SK-N-SH treated with all-trans-retinoic acid at 6 μM for 48 hours (cell line): ENCODE results near the gene TTLL8.
A peak's percentile ranks its signal among the peaks of the same experiment; 100 is the strongest.

Experiments used
- ATAC-seq: fragments of 200-7000 bp; cut with Tn5 transposase; 3 replicates; pipeline ENCODE4 v1.9.1; 2020; ENCODE audit warnings: mild to moderate bottlenecking, moderate library complexity
- ARNTL ChIP-seq: fragments of 450-650 bp; formaldehyde crosslinking; IDR thresholded peaks from 2 replicates; pipeline ENCODE4 v1.5.0; 2020; ENCODE audit warnings: low read depth, mild to moderate bottlenecking, moderate library complexity, borderline replicate concordance
- BACH2 ChIP-seq: fragments of 250-450 bp; sonication (Bioruptor Pico); IDR thresholded peaks from 2 replicates; pipeline ENCODE4 v1.9.0; 2021; ENCODE audit warnings: mild to moderate bottlenecking, borderline replicate concordance
- CSDC2 ChIP-seq: fragments of 250-450 bp; sonication (Bioruptor Pico); IDR thresholded peaks from 2 replicates; pipeline ENCODE4 v1.5.0; 2020; ENCODE audit warnings: mild to moderate bottlenecking, moderate library complexity
- ESRRG ChIP-seq: fragments of 250-450 bp; sonication (Bioruptor Pico); IDR thresholded peaks from 2 replicates; pipeline ENCODE4 v1.6.1; 2021; ENCODE audit warnings: mild to moderate bottlenecking
- GLIS3 ChIP-seq: fragments of 250-450 bp; sonication (Bioruptor Pico); IDR thresholded peaks from 2 replicates; pipeline ENCODE4 v1.5.0; 2020; ENCODE audit warnings: mild to moderate bottlenecking, moderate library complexity
- ISL1 ChIP-seq: fragments of 250-450 bp; sonication (Bioruptor Pico); IDR thresholded peaks from 2 replicates; pipeline ENCODE4 v2.1.2; 2022; ENCODE audit warnings: mild to moderate bottlenecking, moderate library complexity
- OSR1 ChIP-seq: fragments of 250-450 bp; sonication (Bioruptor Pico); IDR thresholded peaks from 2 replicates; pipeline ENCODE4 v1.8.0; 2022; ENCODE audit warnings: moderate library complexity, mild to moderate bottlenecking, inconsistent platforms
- POU6F1 ChIP-seq: fragments of 250-450 bp; sonication (Bioruptor Pico); IDR thresholded peaks from 2 replicates; pipeline ENCODE4 v1.8.0; 2021; ENCODE audit warnings: low read depth, mild to moderate bottlenecking, moderate library complexity, borderline replicate concordance
- PPARA ChIP-seq: fragments of 250-450 bp; sonication (Bioruptor Pico); IDR thresholded peaks from 2 replicates; pipeline ENCODE4 v1.5.0; 2020; ENCODE audit warnings: mild to moderate bottlenecking, borderline replicate concordance
- RARB ChIP-seq: fragments of 250-450 bp; sonication (Bioruptor Pico); IDR thresholded peaks from 2 replicates; pipeline ENCODE4 v1.8.0; 2021; ENCODE audit warnings: mild to moderate bottlenecking, moderate library complexity
- TCF4 ChIP-seq: fragments of 250-450 bp; sonication (Bioruptor Pico); IDR thresholded peaks from 2 replicates; pipeline ENCODE4 v1.8.0; 2021; ENCODE audit warnings: mild to moderate bottlenecking, moderate library complexity, borderline replicate concordance
- TOX ChIP-seq: fragments of 250-450 bp; sonication (Bioruptor Pico); IDR thresholded peaks from 2 replicates; pipeline ENCODE4 v1.8.0; 2021; ENCODE audit warnings: mild to moderate bottlenecking, moderate library complexity, borderline replicate concordance
- ZC3H10 ChIP-seq: fragments of 250-450 bp; sonication (Bioruptor Pico); IDR thresholded peaks from 2 replicates; pipeline ENCODE4 v1.5.1; 2021; ENCODE audit warnings: mild to moderate bottlenecking, moderate library complexity
- ZFP3 ChIP-seq: fragments of 250-450 bp; sonication (Bioruptor Pico); IDR thresholded peaks from 2 replicates; pipeline ENCODE4 v1.5.0; 2020; ENCODE audit warnings: mild to moderate bottlenecking, moderate library complexity
- ZFP30 ChIP-seq: fragments of 450-650 bp; formaldehyde crosslinking; IDR thresholded peaks from 2 replicates; pipeline ENCODE4 v1.5.0; 2022; ENCODE audit warnings: mild to moderate bottlenecking, moderate library complexity
- ZNF70 ChIP-seq: fragments of 450-650 bp; formaldehyde crosslinking; IDR thresholded peaks from 2 replicates; pipeline ENCODE4 v1.5.0; 2020; ENCODE audit warnings: mild to moderate bottlenecking, moderate library complexity
- TF ChIP-seq, protein P1 (sequence below): fragments of 250-450 bp; sonication (Bioruptor Pico); IDR thresholded peaks from 2 replicates; pipeline ENCODE4 v1.8.0; 2020; ENCODE audit warnings: mild to moderate bottlenecking, moderate library complexity, borderline replicate concordance
- TF ChIP-seq, protein P2 (sequence below): fragments of 250-450 bp; sonication (Bioruptor Pico); IDR thresholded peaks from 2 replicates; pipeline ENCODE4 v1.5.1; 2020; ENCODE audit warnings: low read depth, mild to moderate bottlenecking, moderate library complexity

The TTLL8 gene

DNA sequence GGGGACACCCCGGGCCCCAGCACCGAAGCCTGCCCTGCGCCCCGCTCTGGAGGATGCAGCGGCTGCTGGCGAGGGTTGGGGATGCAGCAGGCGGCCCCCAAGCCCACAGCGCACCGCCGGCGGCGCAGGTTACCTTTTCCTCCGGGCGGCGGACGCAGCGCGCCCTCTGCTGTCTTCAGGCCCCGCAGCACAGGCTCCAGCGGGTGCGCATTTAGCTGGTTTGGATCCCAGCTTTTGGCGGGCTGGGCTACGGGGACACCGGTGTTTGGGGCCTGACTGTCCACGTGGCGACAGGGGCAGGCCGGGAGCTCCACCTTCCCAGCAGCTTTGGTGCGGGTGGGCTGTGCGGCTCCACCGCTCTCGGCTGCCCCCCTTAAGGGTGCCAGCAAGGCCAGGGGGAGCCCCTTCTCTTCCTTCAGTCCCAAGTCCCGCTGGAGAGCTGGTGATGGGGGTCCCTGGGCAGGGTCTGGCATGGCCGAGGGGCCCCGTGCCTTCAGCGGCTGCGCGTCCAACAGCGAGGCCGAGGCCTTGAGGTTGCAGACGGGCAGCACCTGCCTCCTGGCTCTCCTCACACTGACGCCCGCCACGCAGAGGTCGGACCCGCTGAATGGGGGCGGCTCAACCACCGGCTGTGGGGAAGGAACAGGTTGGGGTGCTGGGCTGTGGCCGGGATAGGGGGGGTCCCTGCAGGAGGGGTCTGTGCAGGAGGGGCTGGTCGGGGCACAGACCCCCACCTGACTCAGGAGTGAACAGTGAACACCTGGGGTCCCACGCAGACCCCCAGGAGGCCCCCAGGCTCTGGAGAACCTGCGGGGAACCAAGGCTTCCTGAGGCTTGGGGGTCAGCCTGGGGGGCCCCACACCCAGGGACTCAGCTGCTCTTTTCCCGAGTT is 27.6 kb downstream of the TTLL8 start:
- TF ChIP-seq BACH2 (no peak), CSDC2 (no peak), ZC3H10 (CRISPR knock-in tag) (no peak), TOX (CRISPR knock-in tag) (no peak), ESRRG (no peak), ZFP30 (no peak), POU6F1 (no peak), ARNTL (CRISPR knock-in tag) (no peak), ISL1 (CRISPR knock-in tag) (no peak), ZNF70 (no peak), TCF4 (CRISPR knock-in tag) (no peak), RARB (CRISPR knock-in tag) (no peak), PPARA (CRISPR knock-in tag) (no peak), ZFP3 (no peak)
- TF ChIP-seq, protein P1, sequence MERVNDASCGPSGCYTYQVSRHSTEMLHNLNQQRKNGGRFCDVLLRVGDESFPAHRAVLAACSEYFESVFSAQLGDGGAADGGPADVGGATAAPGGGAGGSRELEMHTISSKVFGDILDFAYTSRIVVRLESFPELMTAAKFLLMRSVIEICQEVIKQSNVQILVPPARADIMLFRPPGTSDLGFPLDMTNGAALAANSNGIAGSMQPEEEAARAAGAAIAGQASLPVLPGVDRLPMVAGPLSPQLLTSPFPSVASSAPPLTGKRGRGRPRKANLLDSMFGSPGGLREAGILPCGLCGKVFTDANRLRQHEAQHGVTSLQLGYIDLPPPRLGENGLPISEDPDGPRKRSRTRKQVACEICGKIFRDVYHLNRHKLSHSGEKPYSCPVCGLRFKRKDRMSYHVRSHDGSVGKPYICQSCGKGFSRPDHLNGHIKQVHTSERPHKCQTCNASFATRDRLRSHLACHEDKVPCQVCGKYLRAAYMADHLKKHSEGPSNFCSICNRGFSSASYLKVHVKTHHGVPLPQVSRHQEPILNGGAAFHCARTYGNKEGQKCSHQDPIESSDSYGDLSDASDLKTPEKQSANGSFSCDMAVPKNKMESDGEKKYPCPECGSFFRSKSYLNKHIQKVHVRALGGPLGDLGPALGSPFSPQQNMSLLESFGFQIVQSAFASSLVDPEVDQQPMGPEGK (CRISPR knock-in tag) = no peak
- TF ChIP-seq, protein P2, sequence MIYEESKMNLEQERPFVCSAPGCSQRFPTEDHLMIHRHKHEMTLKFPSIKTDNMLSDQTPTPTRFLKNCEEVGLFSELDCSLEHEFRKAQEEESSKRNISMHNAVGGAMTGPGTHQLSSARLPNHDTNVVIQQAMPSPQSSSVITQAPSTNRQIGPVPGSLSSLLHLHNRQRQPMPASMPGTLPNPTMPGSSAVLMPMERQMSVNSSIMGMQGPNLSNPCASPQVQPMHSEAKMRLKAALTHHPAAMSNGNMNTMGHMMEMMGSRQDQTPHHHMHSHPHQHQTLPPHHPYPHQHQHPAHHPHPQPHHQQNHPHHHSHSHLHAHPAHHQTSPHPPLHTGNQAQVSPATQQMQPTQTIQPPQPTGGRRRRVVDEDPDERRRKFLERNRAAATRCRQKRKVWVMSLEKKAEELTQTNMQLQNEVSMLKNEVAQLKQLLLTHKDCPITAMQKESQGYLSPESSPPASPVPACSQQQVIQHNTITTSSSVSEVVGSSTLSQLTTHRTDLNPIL (CRISPR knock-in tag) = no peak
- peak; percentile 95 for ATAC-seq

DNA sequence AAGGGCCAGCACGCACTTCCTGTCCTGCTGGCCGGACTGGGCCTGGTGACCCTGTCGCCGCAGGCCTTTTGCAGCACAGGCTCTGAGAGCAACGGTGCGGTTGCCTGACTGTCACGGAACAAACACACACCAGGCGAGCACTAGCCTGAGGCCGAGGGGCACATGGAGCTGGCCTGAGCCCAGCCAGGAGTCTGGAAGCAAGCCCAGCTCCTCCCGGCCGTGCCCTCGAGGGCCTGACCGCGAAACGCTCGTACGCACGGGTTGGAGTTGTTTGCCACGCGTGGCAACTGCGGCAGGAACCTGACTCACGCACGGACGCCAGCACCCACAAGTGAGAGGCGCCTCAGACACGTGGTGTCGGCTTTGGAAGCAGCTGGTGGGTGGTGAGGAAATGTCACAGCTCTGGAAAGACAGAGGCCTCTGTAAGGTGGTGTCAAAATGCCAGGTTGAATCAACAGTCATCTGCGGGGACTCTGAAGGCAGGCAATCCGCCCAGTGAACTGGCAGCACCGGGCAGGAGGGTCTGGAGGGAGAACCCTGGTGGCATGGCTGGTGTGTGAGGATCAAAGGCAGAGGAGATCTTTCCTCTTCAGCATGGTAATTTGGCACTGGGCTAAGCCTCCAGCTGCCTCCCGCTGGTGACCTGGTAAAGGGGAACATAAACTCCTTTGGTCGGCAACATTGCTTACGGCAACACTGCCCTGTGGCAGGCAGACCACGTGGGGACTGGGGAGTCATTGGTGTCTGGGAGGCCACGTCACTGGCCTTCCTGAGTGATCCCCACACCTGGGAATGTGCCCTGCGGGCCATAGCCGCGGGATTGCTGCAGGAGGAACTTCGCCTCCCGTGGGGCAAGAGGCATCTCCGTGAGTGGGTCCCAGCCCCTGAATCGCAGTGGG is 30.2 kb downstream of the TTLL8 start:
- ATAC-seq = peak; percentile 7; the same call in 1 of the 3 replicates
- TF ChIP-seq ESRRG = no peak
- no peak for TF ChIP-seq ZC3H10 (CRISPR knock-in tag)
- no peak for TF ChIP-seq ISL1 (CRISPR knock-in tag)
- TF ChIP-seq RARB (CRISPR knock-in tag) = no peak
- no peak for TF ChIP-seq GLIS3 (CRISPR knock-in tag)
- no peak for TF ChIP-seq TOX (CRISPR knock-in tag)

- TF ChIP-seq OSR1 (CRISPR knock-in tag) (no peak), TOX (CRISPR knock-in tag) (no peak), POU6F1 (no peak), ZFP3 (no peak), ISL1 (CRISPR knock-in tag) (no peak)
- TF ChIP-seq, protein P1 (CRISPR knock-in tag) = no peak
- no peak for ATAC-seq
Measured at GRCh38 chr22:50025993-50026392, 32.1 kb downstream of the TTLL8 start.
